Head of caudate nucleus (tissue), 42 donors: ENCODE results near the gene KCNA1.
A peak's percentile ranks its signal among the peaks of the same experiment; 100 is the strongest.
"Not testable (repeated sequence)": the region's sequence is repeated elsewhere in the genome, so short reads cannot be mapped to it uniquely, and the experiment has no call there.

Experiments used
- DNase-seq, 42 donors: peaks; one replicate each; pipeline versions ENCODE4 v3.0.0 to v3.0.0-alpha.2; 2020 to 2021; ENCODE audit warnings: mixed read lengths in 7 of 42
- intact Hi-C: fragments of 100-400 bp; cut with DNase I; formaldehyde crosslinking; loops from one replicate; pipeline ENCODE4 v1.15.0; 2022

Gene KCNA1

DNA sequence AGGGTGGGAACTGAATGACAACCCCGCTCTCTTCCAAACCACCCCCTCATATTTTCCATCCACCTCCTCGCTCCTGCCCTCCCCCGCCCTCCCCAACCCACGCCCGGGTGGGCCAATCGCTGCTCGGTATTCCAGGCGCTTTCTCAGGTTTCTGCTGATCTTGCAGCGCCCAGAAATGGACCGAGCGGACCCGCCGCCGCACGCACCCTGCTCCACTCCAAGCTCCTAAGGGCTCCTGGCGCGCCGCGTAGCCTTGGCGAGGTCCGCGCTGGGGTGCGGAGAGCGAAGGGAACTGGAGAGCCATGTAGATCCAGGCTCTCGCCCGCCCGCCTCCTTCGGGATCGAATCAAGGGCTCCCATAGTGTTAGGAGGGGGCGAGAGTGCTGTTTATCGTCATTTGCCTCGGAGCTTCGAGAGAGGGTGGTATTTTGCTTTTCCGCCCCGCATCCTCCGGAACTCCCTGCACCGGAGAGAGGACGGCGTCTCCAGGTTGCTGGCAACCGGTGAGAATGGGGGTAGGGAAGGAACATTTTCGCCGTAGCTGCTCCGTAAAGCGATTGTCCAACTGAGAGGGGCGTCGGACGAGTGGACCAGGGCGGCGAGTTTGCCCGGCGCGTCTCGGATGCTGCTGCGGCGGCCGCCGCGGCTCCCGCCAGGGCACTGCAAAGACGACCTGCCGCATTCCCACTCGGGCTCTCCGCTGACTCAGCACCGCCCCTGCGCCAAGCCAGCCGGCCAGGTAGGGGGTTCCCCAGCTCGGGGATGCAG is at the start of gene KCNA1:
TSS of gene KCNA1 (plus strand) at position 172 of the 768 bp plus-strand sequence. CDS start 1,474 bp downstream, outside the sequence.
- DNase-seq: peak in 41 of 42 donors; percentile 11 to 69 (median 47)
- intact Hi-C loops: no loop called here

DNA sequence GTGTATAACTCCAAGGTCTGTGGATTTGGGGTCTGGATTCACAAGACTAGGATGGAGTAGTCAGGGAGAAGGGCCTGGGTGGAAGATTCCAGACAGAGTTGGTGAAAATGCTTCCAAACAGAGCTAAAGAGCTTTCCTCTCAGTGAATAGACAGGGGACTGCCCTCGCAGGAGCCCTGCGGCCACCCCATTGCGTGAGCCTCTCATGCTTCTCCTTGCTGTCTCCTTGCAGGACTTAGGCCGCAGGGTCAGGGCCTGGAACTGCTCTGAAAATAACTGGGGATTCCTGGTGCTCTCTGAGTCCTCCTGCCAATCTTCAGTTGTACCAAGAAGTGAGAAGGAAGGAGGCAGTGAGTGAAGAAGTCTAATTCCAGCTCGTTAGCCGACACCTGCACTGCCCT is 49.0 kb upstream of the KCNA1 start:
- intact Hi-C loops: no loop called here
- no peak for DNase-seq

DNA sequence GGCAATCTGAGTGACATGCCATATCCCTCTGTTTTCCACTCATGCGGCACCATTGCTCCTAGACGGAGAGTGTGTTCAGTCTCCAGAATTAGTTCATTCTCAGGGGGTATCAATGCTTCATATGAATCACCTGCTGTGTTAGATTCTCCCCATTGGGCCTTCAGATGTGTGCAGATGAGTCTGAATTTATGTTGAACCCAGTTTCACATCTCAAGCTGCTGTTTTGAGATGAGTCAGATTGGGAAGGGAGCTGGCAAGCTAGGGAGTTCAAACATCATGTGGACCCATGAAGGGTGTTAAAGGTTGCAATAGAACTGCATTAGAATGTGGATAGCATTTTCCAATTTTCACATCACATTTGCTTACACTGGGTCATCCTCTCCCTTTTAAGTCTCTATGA is 46.9 kb upstream of the KCNA1 start:
- intact Hi-C loops: no loop called here
- DNase-seq: no peak

DNA sequence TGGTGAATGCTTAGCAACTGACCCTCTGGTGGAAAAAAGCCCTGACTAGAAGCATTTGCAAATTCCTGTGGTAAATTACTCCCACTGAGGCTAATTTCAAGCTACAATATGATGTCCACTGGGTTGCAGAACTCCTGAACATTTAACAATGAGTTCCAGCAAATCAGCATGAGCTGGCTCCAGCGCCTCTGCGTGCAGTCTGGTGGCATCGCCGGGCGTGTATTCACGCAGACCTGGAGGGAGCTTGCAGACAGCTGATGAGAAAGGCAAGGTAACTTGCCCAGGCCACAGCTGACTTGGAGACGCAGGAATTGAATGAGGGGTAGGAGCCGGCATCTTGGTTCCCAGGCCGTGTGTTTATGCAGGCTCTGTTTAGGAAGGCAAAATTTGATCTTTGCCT is 45.1 kb upstream of the KCNA1 start:
- DNase-seq: no peak
- intact Hi-C loops: no loop called here

DNA sequence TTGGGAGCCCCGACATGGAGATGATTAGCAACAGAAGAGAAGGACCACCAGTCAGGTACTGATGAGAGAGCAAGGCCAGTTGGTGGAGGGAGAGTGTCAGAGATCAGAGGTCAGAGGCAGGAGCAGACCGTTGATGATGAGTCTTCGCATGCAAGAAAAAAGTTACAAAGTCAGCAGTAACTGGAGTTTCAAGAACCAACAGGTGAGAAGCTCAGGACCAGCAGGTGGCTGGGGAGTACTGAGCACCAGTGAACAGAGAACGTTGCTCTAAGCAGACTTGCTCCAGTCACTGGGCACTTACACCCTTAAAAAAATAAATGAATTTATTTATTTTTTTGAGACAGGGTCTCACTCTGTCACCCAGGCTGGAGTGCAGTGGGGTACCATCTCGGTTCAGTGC is 44.5 kb upstream of the KCNA1 start:
- intact Hi-C loops: no loop called here
- DNase-seq: no peak

DNA sequence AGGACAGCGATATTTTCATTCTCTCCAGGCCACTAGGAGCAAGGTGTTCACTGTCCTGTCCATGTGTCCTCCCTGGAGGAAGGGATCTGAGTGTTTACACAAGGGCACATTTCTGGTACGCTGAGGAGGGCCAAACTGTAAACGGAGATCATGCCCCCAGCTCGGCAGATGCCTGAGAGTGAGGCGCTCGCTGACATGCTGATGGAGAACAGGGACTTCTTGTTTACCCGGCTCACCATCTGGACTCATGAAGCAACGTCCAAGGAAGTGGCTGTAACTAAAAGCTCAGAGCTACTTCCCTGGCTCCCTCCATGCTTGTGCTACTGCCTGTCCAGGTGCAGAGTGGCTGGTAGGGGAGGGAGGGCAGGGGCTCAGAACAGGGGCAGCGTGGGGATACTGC is 43.4 kb upstream of the KCNA1 start:
- DNase-seq: no peak
- intact Hi-C loops: no loop called here

DNA sequence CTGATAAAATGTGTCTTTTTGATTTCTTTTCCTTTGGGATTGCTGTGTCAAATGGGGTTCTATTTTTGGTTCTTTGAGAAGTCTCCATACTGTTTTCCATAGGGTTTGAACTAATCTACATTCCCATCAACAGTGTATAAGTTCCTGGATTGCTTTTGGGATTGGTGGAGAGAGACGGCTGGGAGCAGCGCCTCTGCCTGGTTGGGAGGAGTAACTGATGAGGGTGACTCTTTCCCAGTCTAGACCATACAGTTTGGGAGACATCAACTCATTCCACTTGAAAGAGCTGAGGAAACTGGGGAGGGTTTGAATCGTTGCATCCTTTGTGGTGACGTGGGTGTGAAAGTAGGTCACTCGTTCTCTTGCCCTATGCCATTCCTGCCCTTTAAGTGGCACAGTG is 42.3 kb upstream of the KCNA1 start:
- intact Hi-C loops: no loop called here
- DNase-seq: no peak

DNA sequence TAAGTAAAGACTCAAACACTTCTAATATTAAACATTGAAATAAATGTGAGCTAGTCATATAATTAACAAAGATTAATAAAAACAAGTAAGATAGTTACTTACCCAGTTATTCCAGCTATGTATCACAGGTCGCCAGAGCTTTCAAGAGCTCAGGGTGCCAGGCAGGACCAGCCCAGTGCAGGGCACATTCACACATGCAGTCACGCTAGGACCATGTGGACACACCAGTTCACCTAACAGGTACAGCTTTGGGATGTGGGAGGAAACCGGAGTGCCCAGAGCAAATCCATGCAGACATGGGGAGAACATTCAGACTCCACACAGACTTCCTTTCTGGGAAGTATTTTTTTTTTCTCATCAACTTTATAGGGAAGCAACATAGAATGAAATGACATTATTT is 39.3 kb upstream of the KCNA1 start:
- DNase-seq: no peak
- intact Hi-C loops: no loop called here

DNA sequence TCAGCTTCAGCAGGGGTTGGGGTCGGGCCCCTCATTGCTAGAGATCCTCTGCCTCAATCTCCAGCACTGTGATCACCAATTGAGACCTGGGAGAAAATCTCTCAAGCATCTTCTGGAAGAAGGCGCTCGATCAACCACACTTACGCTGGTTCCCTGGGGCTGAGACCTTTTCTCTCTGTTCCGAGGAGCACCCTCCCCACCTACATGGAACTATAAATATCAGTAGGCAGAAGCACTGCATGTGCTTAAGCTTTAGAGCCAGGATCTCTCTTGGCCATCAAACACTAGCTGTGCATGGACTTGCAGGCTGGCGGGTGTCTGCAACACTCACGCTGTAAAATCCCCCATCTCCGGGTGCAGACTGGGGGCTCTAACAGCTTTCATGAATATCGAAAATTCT is 38.2 kb upstream of the KCNA1 start:
- intact Hi-C loops: no loop called here
- DNase-seq: peak in 3 of 42 donors; percentile 38 to 59 (median 47)

DNA sequence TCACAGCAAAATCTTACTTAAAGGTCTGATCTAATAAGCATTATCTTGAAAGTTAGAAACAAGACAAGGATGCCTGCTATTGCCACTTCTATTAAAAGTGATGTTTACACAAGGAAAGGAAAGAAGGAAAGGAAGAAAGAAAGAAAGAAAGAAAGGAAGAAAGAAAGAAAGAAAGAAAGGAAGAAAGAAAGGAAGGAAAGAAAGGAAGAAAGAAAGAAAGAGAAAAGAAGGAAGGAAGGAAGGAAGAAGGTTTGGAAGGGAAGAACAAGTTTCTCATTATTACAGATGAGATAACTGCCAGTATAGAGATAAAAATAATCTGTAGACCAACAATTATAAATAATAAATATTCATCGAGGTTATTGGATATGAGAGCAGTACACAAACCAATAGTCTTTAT is 35.8 kb upstream of the KCNA1 start:
- DNase-seq: no peak
- intact Hi-C loops: no loop called here

DNA sequence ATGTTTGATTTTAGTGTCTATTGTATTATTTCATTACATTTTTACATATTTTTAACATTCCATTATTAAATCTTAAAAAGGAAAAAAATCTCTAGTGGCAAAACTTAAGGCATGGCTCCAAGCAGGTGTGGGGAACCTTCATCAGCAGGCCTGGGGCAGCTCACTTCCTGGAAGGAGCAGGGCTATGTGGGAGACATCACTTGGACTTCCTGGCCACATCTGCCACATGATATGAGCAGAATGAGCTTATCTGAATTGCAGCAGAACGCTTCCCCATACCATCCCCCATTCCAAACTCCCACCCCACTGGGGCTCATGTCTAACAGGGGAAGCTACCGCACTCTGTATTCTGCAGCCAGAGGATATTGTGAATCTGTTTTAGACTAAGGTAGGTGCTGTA is 35.0 kb upstream of the KCNA1 start:
- no peak for DNase-seq
- intact Hi-C loops: no loop called here

DNA sequence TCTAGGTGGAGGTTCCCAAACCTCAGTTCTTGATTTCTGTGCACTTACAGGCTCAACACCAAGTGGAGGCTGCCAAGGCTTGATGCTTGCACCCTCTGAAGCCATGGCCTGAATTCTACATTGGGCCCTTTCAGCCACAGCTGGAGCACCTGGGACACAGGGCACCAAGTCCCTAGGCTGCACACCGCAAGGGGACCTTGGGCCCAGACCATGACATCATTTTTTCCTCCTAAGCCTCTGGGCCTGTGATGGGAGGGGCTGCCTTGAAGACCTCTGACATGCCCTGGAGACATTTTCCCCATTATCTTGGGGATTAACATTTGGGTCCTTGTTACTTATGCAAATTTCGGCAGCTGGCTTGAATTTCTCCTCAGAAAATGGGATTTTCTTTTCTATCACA is 30.2 kb upstream of the KCNA1 start:
- DNase-seq, intact Hi-C loops: not testable (repeated sequence)

DNA sequence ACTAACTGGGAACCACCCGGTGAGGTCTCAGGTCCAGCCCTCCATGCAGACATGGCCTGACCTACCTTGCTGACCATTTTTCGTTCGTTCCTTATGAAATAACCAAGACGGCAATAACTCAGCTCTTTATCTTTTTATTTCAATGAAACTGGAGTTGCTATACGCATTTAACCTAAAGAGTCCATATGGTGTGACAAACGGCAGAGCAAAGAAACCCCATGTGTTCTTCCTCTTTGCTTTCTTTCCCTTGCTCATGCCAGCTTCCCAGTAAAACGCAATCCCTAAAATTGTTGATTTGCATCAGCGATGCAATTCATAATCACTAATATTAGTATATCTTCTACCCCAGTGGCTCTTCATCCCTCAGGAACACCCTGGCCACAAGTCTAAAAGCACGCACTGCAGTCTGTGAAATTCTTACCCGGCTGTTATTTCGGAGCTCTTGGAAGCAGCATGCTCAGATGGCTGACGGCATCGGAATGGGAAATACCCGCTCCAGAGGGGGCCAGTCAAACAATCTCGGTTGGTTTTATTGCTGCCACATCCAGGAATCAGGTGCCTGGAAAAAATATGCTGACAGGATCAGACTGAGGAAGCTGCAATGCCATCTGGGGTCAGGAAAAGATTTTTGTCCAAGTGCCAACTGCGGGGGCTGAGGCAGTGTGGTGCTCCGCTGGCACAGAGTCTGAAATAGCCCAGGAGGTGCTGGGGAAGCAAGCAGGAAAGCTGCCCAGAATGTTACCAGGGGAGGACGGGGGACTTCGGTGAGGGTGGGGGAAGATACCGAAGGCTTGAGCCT is 28.2 kb upstream of the KCNA1 start:
- intact Hi-C loops: no loop called here
- DNase-seq: no peak

DNA sequence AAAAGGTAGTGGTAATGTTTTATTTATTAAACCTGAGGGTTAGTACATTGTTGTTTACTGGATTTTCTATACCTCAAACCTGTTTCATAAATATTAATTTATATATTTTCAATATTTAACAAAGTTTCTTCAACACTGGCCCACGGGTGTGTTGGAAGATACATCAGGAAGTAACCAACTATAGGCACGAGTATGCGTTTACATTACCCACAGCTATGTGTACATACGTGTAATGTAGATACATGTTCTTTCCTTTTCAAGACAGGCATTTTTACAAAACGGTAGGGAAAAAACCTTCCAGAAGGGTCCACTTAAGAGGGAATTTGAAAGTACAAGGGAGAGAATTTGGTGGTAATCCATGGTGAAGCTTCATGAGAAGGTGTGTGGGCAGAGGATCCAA is 17.8 kb upstream of the KCNA1 start:
- intact Hi-C loops: no loop called here
- DNase-seq: no peak

DNA sequence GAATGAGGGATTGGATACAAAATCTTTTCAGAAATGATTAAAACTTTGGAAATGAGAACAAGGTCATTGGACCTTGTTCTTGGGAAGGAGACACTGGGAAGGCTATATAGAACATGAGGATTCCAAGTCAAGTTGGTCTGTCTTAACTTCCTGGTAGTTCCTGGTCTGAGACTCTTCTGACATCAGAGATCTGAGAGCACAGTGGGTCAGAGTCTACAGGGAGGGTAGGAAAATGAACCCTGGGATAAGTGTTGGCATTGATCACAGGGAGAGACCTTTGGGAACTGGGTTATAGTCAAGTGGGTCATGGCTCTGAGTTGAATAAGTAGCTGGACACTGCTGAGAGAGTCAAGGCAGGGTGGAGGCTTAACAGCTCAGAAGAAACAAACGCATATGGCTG is 17.3 kb upstream of the KCNA1 start:
- intact Hi-C loops: no loop called here
- DNase-seq: no peak

DNA sequence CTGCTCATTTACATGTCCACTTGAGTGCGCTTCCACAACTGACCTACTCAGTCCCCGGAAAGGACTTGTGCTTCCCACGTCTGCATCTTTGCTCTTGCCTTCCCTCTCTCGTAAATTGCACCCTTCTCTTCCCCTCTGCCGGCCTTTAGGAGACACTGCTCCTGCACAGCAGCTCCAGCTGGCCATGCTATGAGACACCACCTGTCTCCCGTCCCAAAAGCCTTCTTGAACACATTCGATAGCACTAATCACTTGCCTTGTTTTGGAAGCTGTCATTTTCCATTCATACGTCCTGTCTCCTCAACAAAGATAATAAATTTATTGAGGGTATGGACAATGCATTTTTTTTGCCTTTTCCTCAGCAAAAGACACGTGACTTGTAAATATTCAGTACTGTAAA is 15.7 kb upstream of the KCNA1 start:
- intact Hi-C loops: no loop called here
- DNase-seq: no peak

DNA sequence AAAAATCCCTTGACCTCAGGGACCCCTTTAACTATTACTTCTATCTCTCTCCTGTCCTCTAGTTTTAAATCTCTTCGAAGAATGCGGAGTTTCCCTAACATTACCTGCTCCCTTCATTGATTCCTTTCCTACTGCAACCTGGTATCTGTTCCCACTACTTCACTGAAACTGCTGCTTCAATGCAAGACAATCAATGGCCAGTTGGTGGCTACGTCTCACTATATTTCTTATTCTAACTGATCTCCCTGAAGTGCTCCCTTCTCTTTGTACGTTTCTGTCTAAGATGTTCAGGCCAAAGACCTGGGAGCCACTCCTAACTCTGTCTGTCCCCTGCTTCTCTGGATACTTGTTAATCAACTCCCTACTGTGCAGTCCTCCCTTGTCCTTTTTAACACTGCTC is 10.3 kb upstream of the KCNA1 start:
- intact Hi-C loops: no loop called here
- DNase-seq: peak in 3 of 42 donors; percentile 17 to 34 (median 27)

DNA sequence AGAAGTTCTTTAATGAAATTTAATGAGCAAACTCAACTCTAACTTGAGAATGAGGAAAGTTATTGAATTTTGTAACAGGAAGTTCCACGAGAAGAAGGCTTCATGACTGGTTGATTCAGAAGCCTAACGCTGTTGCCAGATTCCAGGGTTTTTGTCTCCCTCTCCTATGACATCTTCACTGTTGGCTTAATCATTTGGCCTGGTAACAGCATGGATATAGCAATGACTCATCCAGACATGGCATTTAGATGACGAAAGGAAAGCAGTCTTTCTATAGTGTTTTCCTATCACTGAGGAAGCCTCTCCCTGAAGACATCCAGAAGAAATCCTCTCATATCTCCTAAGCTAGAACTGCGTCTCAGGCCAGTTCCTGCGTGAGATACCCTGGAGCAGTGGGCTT is 9.4 kb upstream of the KCNA1 start:
- intact Hi-C loops: no loop called here
- DNase-seq: no peak

DNA sequence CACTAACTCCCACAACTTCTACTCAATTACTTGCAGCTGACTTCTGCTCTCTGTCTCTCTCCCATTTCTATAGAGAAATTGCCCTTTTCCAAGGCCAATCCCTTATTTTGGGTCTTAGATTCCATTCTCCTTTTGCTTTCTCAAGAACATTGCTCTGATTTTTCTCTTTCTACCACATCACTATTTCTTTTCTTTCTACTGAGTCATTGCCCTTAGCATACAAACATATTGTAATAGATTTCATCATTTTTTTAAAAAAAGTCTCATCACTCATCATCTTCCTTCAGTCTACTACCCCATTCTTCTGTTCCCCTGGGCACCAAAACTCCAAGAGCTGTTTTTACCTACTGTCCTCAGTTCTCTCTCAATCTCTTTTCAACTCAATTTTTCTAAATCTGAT is 4.4 kb upstream of the KCNA1 start:
- intact Hi-C loops: no loop called here
- DNase-seq: no peak

DNA sequence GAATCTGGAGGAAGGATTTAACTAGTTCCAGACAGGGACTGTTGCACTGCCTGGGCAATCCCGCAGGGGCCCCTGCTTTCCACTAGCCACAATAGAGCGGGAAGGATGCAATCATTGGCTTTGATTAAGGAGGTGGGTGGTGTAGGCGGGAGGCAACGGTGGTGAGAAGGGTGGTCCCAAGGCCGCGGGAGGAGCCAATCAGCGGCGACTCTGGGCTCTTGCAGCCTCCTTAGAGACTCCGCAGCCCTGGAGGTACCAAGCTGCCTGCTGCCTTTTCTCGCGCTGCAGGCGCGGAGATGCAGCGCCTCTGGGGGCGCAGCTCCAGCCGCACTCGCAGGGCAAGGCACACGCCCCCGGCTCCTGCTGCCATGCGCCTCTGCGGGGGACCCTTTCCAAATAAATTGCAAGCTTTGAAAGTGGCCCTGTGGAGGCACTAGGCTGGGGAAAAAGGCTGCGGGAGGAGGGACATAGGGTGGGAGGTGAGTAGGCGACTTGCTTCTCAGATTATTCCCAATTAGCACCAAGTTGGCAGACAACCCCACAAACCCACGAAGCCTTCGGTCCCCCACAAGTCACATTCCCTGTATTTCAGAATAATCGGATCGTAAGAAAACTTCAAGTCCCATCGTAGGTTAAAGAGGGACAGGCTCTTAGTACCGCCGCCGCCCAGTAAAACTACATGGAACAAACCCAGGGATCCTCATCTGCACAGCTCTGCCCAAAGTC is 858 bp upstream of the KCNA1 start:
- intact Hi-C loops: no loop called here
- peak in 41 of 42 donors; percentile 34 to 81 (median 65) for DNase-seq
